SU-DHL-6 (cell line): Measurements from ENCODE around the gene PNO1.

Source experiments
- H2AFZ ChIP-seq: fragments of 200-600 bp; sonication (generic); 2 replicates; pipeline ENCODE4 v1.6.1; 2014; ENCODE audit warnings: low read depth, mild to moderate bottlenecking, moderate library complexity, mixed read lengths, antibody characterized with exemption, low read length; ENCODE audit not compliant: severe bottlenecking
- H3F3A ChIP-seq: fragments of 200-600 bp; shearing (Covaris generic); 2 replicates; pipeline ENCODE4 v1.6.0; 2016; ENCODE audit warnings: antibody characterized with exemption, mild to moderate bottlenecking; ENCODE audit not compliant: insufficient read depth
- H3K27ac ChIP-seq: fragments of 200-600 bp; sonication (generic); 2 replicates; pipeline ENCODE4 v1.5.1; 2016; ENCODE audit warnings: low read depth, mild to moderate bottlenecking, low read length, moderate library complexity, mixed read lengths
- H3K27me3 ChIP-seq: fragments of 200-600 bp; sonication (generic), shearing (Covaris generic); 2 replicates; pipeline ENCODE4 v1.6.0; 2014; ENCODE audit warnings: mild to moderate bottlenecking, low read length
- H3K36me3 ChIP-seq: fragments of 200-600 bp; sonication (generic); 2 replicates; pipeline ENCODE4 v1.6.1; 2014; ENCODE audit warnings: mild to moderate bottlenecking, low read length, mixed read lengths
- H3K4me2 ChIP-seq: fragments of 300-600, 200-600 bp; shearing (Covaris generic), sonication (generic); 2 replicates; pipeline ENCODE4 v1.6.0; 2014; ENCODE audit warnings: low read length, low read depth, mild to moderate bottlenecking; ENCODE audit not compliant: poor library complexity, severe bottlenecking
- H3K4me3 ChIP-seq: fragments of 200-600 bp; sonication (generic); 2 replicates; pipeline ENCODE4 v1.5.1; 2014; ENCODE audit warnings: antibody characterized with exemption, low read length, mild to moderate bottlenecking, mixed read lengths; ENCODE audit not compliant: insufficient read depth, poor library complexity, severe bottlenecking
- H3K79me2 ChIP-seq: fragments of 200-600 bp; sonication (generic); 2 replicates; pipeline ENCODE4 v1.6.1; 2014; ENCODE audit warnings: mild to moderate bottlenecking, low read length, moderate library complexity; ENCODE audit not compliant: insufficient read depth
- H3K9ac ChIP-seq: fragments of 200-600 bp; sonication (generic); 2 replicates; pipeline ENCODE4 v1.7.0; 2014; ENCODE audit warnings: mild to moderate bottlenecking, low read length
- H3K9me2 ChIP-seq: fragments of 200-600 bp; sonication (generic); replicated peaks from 2 replicates; pipeline ENCODE4 v1.6.1; 2014; ENCODE audit warnings: low read length; ENCODE audit not compliant: insufficient read depth
- H3K9me3 ChIP-seq: fragments of 200-600 bp; sonication (generic); 2 replicates; pipeline ENCODE4 v1.6.1; 2014; ENCODE audit warnings: low read length, mixed read lengths; ENCODE audit not compliant: insufficient read depth
- H4K20me1 ChIP-seq: fragments of 200-600 bp; sonication (generic); 2 replicates; pipeline ENCODE4 v1.6.1; 2014; ENCODE audit warnings: low read depth, mild to moderate bottlenecking, antibody characterized with exemption, low read length, moderate library complexity, mixed read lengths
- EZH2phosphoT487 ChIP-seq: fragments of 200-600 bp; sonication (generic), shearing (Covaris generic); conservative IDR thresholded peaks from 2 replicates; pipeline ENCODE4 v1.6.1; 2018; ENCODE audit warnings: mild to moderate bottlenecking, antibody characterized with exemption, low read length, moderate library complexity, mixed read lengths
- TF ChIP-seq, protein P1 (sequence below): fragments of 200-600 bp; sonication (generic); IDR thresholded peaks from one replicate; pipeline ENCODE4 v1.5.1; 2017; ENCODE audit warnings: antibody characterized with exemption, mild to moderate bottlenecking, low read length, moderate library complexity; ENCODE audit not compliant: insufficient read depth, poor library complexity, severe bottlenecking

PNO1 gene

DNA sequence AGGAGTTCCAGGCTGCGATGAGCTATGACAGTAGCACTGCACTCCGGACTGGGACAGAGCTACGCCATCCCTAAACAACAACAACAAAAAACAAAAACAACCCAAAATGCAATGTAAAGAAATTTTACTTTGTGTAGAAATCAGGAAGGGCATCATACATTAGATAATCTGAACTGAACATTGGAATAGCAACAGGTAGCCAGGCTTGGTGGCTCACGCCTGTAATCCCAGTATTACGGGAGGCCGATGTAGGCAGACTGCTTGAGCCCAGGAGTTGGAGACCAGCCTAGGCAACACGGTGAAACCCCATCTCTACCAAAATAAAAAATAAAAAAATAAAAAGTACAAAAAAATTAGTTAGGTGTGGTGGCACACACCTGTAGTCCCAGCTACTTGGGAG, 2.1 kb upstream of the PNO1 start:
- Histone ChIP-seq H3K79me2 (peaks cover 49% of the 10 kb centered on the region), H3K4me2 (peak overlapping the region; percentile 92), H3F3A (peaks cover 7% of the 10 kb centered on the region; the same call in 1 of the 2 replicates), H4K20me1 (no peaks in the 10 kb centered on the region), H3K4me3 (no peak overlapping the region), H3K9me2 (no peaks in the 10 kb centered on the region), H3K27me3 (no peaks in the 10 kb centered on the region), H3K9ac (no peak overlapping the region), H3K27ac (no peak overlapping the region), H3K36me3 (peaks cover 4% of the 10 kb centered on the region; the same call in 1 of the 2 replicates), H2AFZ (no peak overlapping the region), H3K9me3 (no peaks in the 10 kb centered on the region)
- TF ChIP-seq, protein P1, sequence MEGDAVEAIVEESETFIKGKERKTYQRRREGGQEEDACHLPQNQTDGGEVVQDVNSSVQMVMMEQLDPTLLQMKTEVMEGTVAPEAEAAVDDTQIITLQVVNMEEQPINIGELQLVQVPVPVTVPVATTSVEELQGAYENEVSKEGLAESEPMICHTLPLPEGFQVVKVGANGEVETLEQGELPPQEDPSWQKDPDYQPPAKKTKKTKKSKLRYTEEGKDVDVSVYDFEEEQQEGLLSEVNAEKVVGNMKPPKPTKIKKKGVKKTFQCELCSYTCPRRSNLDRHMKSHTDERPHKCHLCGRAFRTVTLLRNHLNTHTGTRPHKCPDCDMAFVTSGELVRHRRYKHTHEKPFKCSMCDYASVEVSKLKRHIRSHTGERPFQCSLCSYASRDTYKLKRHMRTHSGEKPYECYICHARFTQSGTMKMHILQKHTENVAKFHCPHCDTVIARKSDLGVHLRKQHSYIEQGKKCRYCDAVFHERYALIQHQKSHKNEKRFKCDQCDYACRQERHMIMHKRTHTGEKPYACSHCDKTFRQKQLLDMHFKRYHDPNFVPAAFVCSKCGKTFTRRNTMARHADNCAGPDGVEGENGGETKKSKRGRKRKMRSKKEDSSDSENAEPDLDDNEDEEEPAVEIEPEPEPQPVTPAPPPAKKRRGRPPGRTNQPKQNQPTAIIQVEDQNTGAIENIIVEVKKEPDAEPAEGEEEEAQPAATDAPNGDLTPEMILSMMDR, result no peak

DNA sequence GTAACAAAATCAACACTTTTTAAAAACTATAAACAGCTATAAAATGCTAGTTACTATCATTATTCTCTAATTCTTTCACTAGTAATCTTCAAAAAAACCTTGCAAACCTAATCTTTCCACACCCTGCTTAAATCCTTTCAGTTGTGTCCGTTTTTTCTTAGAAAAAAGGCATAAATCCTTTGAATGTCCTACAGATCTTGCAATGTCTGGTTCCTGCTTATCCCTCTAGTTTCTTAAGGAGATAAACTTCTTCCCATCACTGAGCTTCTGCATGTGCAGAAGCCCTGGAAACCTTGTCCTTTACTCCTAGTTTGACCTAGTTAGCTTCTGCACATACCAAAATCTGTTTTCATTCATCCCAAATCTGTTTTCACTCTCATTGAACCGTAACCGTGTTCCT, 1.3 kb upstream of the PNO1 start:
- Histone ChIP-seq H3K36me3 (peaks cover 10% of the 10 kb centered on the region; the same call in 1 of the 2 replicates), H3F3A (peaks cover 7% of the 10 kb centered on the region; the same call in 1 of the 2 replicates), H3K9me3 (no peaks in the 10 kb centered on the region), H3K9ac (peak overlapping the region; percentile 89), H3K27me3 (no peaks in the 10 kb centered on the region), H3K4me2 (peak overlapping the region; percentile 92), H3K4me3 (peak overlapping the region; percentile 85), H3K79me2 (peaks cover 45% of the 10 kb centered on the region), H3K27ac (no peak overlapping the region), H3K9me2 (no peaks in the 10 kb centered on the region), H4K20me1 (no peaks in the 10 kb centered on the region), H2AFZ (peak overlapping the region; percentile 69)
- TF ChIP-seq, protein P1, result no peak
- no peak for TF ChIP-seq EZH2phosphoT487

DNA sequence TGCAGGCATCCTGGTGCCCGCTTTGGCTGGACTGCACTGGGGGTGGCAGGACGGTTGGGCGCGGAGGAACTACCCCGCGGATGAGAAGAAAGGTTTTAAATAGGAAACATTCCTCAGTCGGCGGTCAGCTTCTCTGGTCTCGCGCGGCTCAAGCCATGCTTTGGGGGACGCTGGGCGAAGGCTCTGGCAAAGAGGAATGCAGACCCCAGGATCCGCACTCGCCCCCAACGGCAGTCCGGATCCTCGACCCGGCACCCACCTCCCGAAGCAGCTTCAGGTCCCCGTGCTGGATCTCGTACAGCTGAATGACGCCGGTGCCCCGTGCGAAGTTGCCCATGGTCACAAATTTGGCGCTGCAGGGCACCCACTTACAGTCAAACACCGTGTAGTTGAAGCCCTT, 686 bp upstream of the PNO1 start:
- Histone ChIP-seq H3K36me3 (peaks cover 10% of the 10 kb centered on the region; the same call in 1 of the 2 replicates), H4K20me1 (no peaks in the 10 kb centered on the region), H3K4me2 (peak overlapping the region; percentile 92), H2AFZ (peak overlapping the region; percentile 69), H3F3A (peaks cover 7% of the 10 kb centered on the region; the same call in 1 of the 2 replicates), H3K4me3 (peak overlapping the region; percentile 85), H3K9ac (peak overlapping the region; percentile 89), H3K27me3 (no peaks in the 10 kb centered on the region), H3K9me2 (no peaks in the 10 kb centered on the region), H3K9me3 (no peaks in the 10 kb centered on the region), H3K79me2 (peaks cover 45% of the 10 kb centered on the region), H3K27ac (peak overlapping the region; percentile 82)
- TF ChIP-seq EZH2phosphoT487, result no peak
- TF ChIP-seq, protein P1, result no peak
